PC-9 (cell line): Measurements from ENCODE around the gene GHITM.

Source experiments
- EZH2 ChIP-seq: fragments of 200-600 bp; sonication (generic); IDR thresholded peaks from 2 replicates; pipeline ENCODE4 v1.8.0; 2017; ENCODE audit warnings: antibody characterized with exemption, low read depth
- TF ChIP-seq, protein P1 (sequence below): fragments of 200-600 bp; sonication (generic); conservative IDR thresholded peaks from 2 replicates; pipeline ENCODE4 v1.6.1; 2017; ENCODE audit warnings: mixed run types, antibody characterized with exemption, mild to moderate bottlenecking, moderate library complexity

DNA sequence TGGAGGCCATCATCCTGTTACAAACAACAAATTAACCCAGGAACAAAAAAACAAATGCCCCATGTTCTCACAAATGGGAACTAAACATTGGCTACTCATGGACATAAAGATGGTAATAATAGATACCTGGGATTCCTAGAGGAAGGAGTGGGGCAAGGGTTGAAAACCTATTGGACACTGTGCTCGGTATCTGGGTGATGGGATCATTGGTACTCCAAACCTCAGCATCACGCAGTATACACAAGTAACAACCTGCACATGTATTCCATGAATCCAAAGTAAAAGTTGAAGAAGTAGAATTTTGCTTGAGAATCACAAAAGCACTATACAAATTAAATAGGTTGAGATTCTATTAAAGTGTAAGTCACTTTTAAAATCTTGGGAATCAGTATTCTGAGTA lies 16.7 kb downstream of the GHITM start:
- no peak for TF ChIP-seq EZH2
- TF ChIP-seq, protein P1, sequence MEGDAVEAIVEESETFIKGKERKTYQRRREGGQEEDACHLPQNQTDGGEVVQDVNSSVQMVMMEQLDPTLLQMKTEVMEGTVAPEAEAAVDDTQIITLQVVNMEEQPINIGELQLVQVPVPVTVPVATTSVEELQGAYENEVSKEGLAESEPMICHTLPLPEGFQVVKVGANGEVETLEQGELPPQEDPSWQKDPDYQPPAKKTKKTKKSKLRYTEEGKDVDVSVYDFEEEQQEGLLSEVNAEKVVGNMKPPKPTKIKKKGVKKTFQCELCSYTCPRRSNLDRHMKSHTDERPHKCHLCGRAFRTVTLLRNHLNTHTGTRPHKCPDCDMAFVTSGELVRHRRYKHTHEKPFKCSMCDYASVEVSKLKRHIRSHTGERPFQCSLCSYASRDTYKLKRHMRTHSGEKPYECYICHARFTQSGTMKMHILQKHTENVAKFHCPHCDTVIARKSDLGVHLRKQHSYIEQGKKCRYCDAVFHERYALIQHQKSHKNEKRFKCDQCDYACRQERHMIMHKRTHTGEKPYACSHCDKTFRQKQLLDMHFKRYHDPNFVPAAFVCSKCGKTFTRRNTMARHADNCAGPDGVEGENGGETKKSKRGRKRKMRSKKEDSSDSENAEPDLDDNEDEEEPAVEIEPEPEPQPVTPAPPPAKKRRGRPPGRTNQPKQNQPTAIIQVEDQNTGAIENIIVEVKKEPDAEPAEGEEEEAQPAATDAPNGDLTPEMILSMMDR: no peak
